ENCODE measurements around the gene SLC9A2. TPM values are rescaled to one million over a fixed set of nuclear protein-coding genes. Genes with fewer than 3 reads are reported as not detected.

The SLC9A2 gene
- total RNA-seq, 2 donors from 2014 or later = 7.3 to 22.4 TPM

DNA sequence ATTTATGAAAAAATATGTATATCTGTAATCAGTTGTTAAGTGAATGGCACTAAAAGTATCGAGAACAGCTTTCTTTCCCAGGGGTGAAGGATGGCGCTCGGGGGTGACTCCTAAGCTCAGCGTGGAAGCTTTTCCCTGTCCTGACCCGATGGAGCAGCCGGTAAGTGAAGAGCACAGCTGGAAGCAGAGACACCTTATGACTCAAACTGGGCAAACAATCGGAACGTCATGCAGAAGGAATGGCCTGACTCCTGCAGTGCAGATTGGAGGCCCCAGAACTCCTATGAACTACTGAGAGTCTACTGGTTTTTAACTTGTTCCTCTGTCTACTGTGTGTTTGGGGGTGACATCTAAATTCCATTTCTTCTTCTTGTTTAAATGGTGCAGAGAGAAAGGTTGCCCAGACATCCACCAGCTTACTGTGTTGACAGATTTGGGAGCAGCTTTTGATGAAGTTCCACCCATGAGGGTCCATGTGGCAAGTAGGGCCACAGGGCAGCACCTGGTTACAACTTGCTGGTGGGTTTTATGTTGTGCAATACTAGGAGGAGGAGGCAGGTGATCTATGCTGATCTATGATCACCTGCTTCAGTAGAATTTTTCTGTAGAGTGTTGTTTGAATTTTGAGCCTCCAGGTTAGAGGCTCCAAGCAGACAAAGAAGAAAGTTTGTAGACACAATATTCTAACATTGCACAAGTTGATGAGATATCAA, 89.7 kb downstream of the SLC9A2 start:
- H3K27ac ChIP-seq = no peak overlapping the region
- DNase-seq (ENCODE audit: low spot score) = no peak
- H3K36me3 ChIP-seq = no peaks in the 10 kb centered on the region
- 77% methylated on average over 8 of the region's 8 CpGs for WGBS
- no peaks in the 10 kb centered on the region for H3K27me3 ChIP-seq (replicated peaks; ENCODE audit: insufficient read depth)
- no peak for TF ChIP-seq POLR2A (IDR thresholded peaks at IDR 0.05)
- TF ChIP-seq, protein P1, sequence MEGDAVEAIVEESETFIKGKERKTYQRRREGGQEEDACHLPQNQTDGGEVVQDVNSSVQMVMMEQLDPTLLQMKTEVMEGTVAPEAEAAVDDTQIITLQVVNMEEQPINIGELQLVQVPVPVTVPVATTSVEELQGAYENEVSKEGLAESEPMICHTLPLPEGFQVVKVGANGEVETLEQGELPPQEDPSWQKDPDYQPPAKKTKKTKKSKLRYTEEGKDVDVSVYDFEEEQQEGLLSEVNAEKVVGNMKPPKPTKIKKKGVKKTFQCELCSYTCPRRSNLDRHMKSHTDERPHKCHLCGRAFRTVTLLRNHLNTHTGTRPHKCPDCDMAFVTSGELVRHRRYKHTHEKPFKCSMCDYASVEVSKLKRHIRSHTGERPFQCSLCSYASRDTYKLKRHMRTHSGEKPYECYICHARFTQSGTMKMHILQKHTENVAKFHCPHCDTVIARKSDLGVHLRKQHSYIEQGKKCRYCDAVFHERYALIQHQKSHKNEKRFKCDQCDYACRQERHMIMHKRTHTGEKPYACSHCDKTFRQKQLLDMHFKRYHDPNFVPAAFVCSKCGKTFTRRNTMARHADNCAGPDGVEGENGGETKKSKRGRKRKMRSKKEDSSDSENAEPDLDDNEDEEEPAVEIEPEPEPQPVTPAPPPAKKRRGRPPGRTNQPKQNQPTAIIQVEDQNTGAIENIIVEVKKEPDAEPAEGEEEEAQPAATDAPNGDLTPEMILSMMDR (IDR thresholded peaks at IDR 0.05) = no peak
- no peak for TF ChIP-seq POLR2AphosphoS5 (IDR thresholded peaks at IDR 0.05)
- H3K4me1 ChIP-seq (replicated peaks) = no peaks in the 10 kb centered on the region
- intact Hi-C loops (cut with DNase I) = no loop called here
- no peak overlapping the region for H3K4me3 ChIP-seq
- no peaks in the 10 kb centered on the region for H3K9me3 ChIP-seq

DNA sequence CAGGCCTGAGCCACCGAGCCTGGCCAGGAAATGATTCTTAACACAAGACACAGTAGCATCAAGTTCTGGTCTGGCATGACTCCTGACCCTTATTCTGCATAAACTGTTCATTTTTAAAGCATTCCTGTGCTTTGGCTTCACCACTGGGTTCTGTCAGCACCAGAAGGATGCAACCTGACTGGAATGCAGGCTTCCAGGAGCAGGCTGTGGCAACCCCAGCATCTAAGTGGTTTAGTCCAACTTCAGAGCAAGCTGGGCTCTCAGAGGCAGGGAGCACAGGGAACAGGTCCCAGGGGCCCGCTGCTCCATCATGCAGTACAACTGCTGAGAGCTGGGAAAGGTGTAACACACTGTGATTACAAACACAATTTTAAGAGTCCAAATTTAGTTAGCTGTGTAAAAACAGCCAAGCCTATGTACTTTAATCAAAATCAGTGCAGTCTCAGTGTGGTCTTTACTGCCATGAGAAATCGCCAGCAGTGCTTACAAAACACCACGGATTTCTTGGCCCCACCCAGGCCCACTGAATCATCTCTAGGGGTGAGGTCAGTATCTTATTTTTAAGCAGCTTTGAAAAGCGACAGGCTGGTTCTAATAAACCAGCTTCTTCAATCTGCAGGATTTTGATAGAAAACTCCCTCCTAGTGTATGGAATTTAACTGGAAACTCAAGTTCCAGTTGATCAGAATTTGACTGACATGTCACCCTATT, 98.1 kb downstream of the SLC9A2 start:
- H3K36me3 ChIP-seq = peaks cover 0 to 2% of the 10 kb centered on the region in 2 donors

DNA sequence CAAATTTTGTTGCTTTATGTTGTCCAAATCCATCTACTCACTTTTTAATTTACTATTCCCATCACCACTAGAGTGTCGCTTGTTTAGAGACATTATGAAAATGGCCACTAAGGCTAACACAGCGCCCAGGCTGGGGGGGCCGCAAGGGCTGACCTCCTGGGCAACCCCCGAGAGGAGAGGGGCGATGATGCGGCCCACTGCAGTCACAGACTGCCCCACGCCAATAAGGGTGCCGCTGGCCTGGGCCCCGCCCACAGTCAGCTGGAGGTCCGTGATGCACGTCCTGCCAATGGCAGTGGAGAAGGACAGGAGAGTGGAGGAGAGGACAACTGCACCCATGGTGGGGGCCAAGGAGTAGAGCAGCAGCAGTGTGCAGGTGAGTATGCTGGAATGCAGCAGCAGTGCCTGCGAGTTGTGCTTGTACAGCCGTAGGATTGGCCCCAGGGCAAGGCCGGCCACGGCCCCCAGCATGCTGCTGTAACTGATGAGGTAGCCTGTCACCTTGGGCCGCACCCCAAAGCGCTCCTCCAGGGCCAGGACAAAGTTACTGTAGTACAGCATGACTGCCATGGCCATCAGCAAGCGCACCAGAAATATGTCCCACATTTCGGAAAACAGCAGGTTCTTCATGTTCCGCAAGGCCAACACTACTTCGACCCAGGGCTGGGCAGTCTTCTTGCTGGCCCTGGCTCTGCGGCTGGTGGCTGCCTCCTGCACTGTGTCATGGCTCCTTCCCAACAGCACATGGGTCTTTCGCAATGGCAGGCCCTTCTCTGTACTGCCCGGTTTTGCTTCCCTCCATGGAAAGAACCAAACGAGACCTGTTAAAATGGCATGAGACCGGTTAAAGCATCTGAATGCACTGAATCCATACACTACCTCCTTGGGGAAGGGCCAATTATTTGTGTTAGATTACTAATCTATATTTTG, 99.3 kb downstream of the SLC9A2 start:
- WGBS = 96% methylated on average over 26 of the region's 26 CpGs
- H3K27ac ChIP-seq = no peak overlapping the region
- DNase-seq (ENCODE audit: low spot score) = no peak
- H3K4me3 ChIP-seq = no peak overlapping the region
- no peaks in the 10 kb centered on the region for H3K27me3 ChIP-seq (replicated peaks; ENCODE audit: insufficient read depth)
- no peaks in the 10 kb centered on the region for H3K9me3 ChIP-seq
- intact Hi-C loops (cut with DNase I) = no loop called here
- H3K4me1 ChIP-seq (replicated peaks) = no peaks in the 10 kb centered on the region
- TF ChIP-seq POLR2A (IDR thresholded peaks at IDR 0.05) (no peak), POLR2AphosphoS5 (IDR thresholded peaks at IDR 0.05) (no peak)
- TF ChIP-seq, protein P1 (IDR thresholded peaks at IDR 0.05) = no peak
- peaks cover 0 to 2% of the 10 kb centered on the region in 2 donors for H3K36me3 ChIP-seq

More for the DNA sequence above, 98.1 kb downstream of the SLC9A2 start:
- Histone ChIP-seq H3K9me3 (no peaks in the 10 kb centered on the region), H3K27ac (no peak overlapping the region), H3K4me3 (no peak overlapping the region), H3K4me1 (replicated peaks) (no peaks in the 10 kb centered on the region), H3K27me3 (replicated peaks; ENCODE audit: insufficient read depth) (no peaks in the 10 kb centered on the region)
- TF ChIP-seq POLR2AphosphoS5 (IDR thresholded peaks at IDR 0.05) (no peak), POLR2A (IDR thresholded peaks at IDR 0.05) (no peak)
- TF ChIP-seq, protein P1 (IDR thresholded peaks at IDR 0.05) = no peak
- 77% methylated on average over 5 of the region's 5 CpGs for WGBS
- intact Hi-C loops (cut with DNase I) = no loop called here
- no peak for DNase-seq (ENCODE audit: low spot score)

DNA sequence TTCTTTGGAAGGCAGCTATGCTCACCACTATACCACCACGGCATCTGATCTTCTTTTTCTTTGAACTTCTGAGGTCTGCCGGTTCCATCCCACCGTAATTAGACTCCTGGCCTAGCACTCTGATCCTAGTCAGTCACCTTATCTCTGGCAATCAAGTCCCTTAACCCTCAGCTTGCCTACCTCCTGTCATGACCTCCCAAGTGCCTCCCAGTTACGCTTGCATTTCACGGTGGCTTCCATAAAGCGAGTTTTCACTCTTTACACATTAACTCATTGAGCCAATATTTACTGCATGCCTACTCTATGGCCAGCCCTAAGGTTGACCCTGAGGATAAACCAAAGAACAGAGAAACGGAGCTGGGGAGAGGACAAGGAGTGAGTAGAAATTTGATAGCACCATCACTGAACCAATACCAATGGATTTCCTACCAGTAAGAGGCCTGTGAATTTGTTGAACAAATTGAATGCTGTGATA, 104.7 kb downstream of the SLC9A2 start:
- no peaks in the 10 kb centered on the region for H3K9me3 ChIP-seq
- intact Hi-C loops (cut with DNase I) = no loop called here
- no peaks in the 10 kb centered on the region for H3K4me1 ChIP-seq (replicated peaks)
- DNase-seq (ENCODE audit: low spot score) = no peak
- H3K4me3 ChIP-seq = no peak overlapping the region
- H3K27me3 ChIP-seq (replicated peaks; ENCODE audit: insufficient read depth) = no peaks in the 10 kb centered on the region
- H3K27ac ChIP-seq = no peak overlapping the region
- WGBS = 69% methylated on average over 7 of the region's 7 CpGs
- H3K36me3 ChIP-seq = peaks cover 0 to 2% of the 10 kb centered on the region in 2 donors
- TF ChIP-seq, protein P1 (IDR thresholded peaks at IDR 0.05) = no peak
- TF ChIP-seq POLR2AphosphoS5 (IDR thresholded peaks at IDR 0.05) (no peak), POLR2A (IDR thresholded peaks at IDR 0.05) (no peak)
